Hematopoietic multipotent progenitor cell treated with erythropoietin and hydrocortisone succinate and interleukin-3 and kit ligand, for 15 days (in vitro differentiated cells): ENCODE measurements around the gene HJURP.

Experiments
- DNase-seq: peaks from one replicate; pipeline ENCODE4 v3.0.0-alpha.2; 2015; ENCODE audit warnings: low spot score

HJURP gene

DNA sequence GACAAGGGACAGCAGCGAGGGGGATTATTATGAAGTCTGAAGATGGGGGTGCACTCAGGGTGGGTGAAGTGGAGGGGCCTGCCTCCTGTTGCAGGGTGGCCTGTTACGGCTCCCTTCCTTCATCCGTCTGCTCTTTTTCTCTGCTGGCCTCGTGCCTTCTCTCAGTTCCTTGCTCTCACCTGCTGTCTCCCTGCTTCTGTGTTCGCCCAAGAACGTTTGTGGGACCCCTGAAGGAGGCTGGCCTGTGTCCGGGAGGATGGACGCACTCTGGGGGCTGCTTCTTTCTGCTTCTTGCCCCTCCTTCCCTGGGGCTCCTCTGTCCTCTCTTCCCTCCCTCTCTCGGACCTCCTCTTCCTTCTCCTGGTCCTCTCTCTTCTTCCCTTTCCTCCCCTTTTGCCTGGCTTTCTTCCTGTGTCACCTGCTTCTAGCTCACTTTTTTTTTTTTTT, 62.4 kb downstream of the HJURP start:
- no peak for DNase-seq

GRCh38 chr2:233791151-233791882, 63.0 kb downstream of the HJURP start:
- no peak for DNase-seq

DNA sequence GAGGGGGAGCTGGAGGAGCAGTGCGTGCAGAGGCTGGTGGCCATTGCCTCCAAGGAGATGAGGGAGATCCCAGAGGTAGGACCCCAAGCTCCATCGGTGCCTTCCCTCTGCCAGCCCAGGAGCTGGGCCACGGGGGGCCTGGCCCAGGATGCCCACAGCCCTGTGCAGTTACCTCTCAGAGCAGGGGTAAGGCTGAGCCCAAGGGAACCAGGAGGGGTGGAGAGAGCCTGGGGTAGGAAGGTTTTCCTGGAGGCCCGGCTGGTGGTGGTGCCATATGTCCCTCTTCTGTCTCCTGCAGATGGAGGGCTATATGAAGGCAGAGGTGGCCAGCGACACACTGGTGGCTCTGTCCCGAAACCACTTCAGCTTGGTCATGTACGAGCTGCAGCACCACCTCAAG, 64.8 kb downstream of the HJURP start:
- no peak for DNase-seq
